ENCODE results near the gene SAMD3.

Gene SAMD3

DNA sequence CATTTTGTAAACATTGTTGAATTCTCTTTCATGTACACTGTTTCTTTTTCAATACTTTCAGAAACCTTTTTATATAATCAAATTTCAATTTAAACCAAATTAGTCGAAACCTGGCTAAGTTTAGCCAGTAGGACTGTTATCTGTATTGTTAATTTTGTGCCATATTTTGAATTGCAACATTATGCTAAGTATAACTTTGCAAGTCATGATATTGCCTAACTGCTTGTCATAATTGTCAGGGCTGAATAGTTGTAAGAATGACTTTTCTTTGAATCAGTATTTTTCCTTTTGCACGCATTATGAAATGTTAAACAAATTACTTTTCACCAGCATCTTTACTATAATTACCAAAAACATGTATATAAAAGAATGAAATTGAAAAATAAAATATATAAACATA lies 82.7 kb downstream of the SAMD3 start:
- DNase-seq (ENCODE audit: low read depth) = no peak
- H3K4me3 ChIP-seq (ENCODE audit: low read depth, low read length) = no peak overlapping the region
- TF ChIP-seq, protein P1, sequence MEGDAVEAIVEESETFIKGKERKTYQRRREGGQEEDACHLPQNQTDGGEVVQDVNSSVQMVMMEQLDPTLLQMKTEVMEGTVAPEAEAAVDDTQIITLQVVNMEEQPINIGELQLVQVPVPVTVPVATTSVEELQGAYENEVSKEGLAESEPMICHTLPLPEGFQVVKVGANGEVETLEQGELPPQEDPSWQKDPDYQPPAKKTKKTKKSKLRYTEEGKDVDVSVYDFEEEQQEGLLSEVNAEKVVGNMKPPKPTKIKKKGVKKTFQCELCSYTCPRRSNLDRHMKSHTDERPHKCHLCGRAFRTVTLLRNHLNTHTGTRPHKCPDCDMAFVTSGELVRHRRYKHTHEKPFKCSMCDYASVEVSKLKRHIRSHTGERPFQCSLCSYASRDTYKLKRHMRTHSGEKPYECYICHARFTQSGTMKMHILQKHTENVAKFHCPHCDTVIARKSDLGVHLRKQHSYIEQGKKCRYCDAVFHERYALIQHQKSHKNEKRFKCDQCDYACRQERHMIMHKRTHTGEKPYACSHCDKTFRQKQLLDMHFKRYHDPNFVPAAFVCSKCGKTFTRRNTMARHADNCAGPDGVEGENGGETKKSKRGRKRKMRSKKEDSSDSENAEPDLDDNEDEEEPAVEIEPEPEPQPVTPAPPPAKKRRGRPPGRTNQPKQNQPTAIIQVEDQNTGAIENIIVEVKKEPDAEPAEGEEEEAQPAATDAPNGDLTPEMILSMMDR (IDR thresholded peaks at IDR 0.05; ENCODE audit: control insufficient read depth, extremely low read depth, insufficient read depth) = no peak

DNA sequence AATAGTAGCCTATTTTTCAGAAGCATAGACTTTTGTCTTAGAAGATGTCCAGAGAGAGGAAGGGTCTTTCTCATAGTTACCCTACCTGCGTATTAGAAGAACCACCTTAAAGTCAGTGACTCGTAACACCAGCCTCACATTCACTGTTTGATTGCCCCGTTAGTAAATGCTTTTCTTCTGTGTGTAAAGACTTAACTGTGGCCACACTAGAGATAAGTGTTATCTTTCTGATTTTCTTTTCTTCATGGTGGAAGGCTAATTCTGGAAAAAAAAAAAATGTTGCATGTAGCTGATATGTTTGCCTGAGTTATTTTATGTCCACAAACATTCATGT lies 83.9 kb downstream of the SAMD3 start:
- no peak overlapping the region for H3K4me3 ChIP-seq (ENCODE audit: low read depth, low read length)
- no peak for DNase-seq (ENCODE audit: low read depth)
- TF ChIP-seq, protein P1 (IDR thresholded peaks at IDR 0.05; ENCODE audit: control insufficient read depth, extremely low read depth, insufficient read depth) = no peak

- no peak overlapping the region for H3K4me3 ChIP-seq (ENCODE audit: low read depth, low read length)
- no peak for DNase-seq (ENCODE audit: low read depth)
- TF ChIP-seq, protein P1 (IDR thresholded peaks at IDR 0.05; ENCODE audit: control insufficient read depth, extremely low read depth, insufficient read depth) = no peak
Observed at GRCh38 chr6:130138116-130138908, 84.4 kb downstream of the SAMD3 start.

DNA sequence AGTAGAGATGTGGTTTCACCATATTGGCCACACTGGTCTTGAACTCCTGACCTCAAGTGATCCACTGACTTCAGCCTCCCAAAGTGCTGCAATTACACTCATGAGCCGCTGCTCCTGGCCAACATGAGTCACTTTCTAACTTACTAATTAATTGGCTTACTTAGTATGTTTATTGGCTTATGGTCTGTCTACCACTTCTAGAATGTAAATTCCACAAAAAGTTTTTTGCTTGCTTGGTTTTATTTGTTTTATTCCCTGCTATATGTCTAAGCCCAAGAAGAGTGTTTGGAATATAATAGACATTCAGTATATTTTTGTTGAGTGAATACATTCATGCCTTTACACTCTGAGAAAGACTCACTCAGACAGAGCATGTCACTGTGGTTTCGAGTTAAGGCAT lies 86.0 kb downstream of the SAMD3 start:
- no peak for DNase-seq (ENCODE audit: low read depth)
- H3K4me3 ChIP-seq (ENCODE audit: low read depth, low read length) = no peak overlapping the region
- TF ChIP-seq, protein P1 (IDR thresholded peaks at IDR 0.05; ENCODE audit: control insufficient read depth, extremely low read depth, insufficient read depth) = no peak

GRCh38 chr6:130134582-130134981 lies 88.2 kb downstream of the SAMD3 start:
- TF ChIP-seq, protein P1 (IDR thresholded peaks at IDR 0.05; ENCODE audit: control insufficient read depth, extremely low read depth, insufficient read depth) = peak; percentile 18; the same call in 1 of the 2 replicates
- no peak overlapping the region for H3K4me3 ChIP-seq (ENCODE audit: low read depth, low read length)
- no peak for DNase-seq (ENCODE audit: low read depth)

DNA sequence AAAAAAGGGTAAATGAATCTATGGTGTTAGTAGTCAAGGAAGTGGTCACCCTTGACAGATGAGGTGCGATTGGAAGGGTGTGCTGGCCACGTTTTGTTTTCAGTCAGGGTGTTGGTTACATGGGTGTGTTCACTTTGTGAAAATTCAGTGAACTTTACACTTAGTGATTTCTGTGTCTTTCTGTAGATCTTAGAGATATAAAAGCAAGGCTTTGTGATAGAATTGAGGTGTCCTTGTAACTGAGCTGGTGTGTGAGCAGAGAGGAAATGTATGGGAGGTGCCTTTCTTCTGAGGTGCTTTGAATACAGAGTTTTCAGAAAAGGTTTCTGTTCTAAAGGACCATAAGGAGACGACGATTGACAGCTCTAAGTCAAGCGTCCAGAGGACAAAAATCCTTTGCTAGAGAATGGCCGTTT lies 90.5 kb downstream of the SAMD3 start:
- no peak for DNase-seq (ENCODE audit: low read depth)
- H3K4me3 ChIP-seq (ENCODE audit: low read depth, low read length) = no peak overlapping the region
- TF ChIP-seq, protein P1 (IDR thresholded peaks at IDR 0.05; ENCODE audit: control insufficient read depth, extremely low read depth, insufficient read depth) = no peak

- TF ChIP-seq, protein P1 (IDR thresholded peaks at IDR 0.05; ENCODE audit: control insufficient read depth, extremely low read depth, insufficient read depth) = no peak
- peak; percentile 31 for DNase-seq (ENCODE audit: low read depth)
- no peak overlapping the region for H3K4me3 ChIP-seq (ENCODE audit: low read depth, low read length)
Observed at GRCh38 chr6:130129762-130130246, 92.9 kb downstream of the SAMD3 start.

Data from LNCaP clone FGC (cell line).